ENCODE measurements around the gene MYH8.

The MYH8 gene

GRCh38 chr17:10380631-10381408, 40.9 kb downstream of the MYH8 start:
- no peak for DNase-seq

- DNase-seq: no peak
These were observed 48.8 kb downstream of the MYH8 start, which contains the start of gene MYH13 for GRCh38 chr17:10372906-10373305. Gene MYH13, minus strand, starts transcription at chr17:10373006. Its CDS starts 8,476 bp downstream, at chr17:10364530.

GRCh38 chr17:10370016-10370608, 51.6 kb downstream of the MYH8 start:
- no peak for DNase-seq

- DNase-seq: no peak
These were observed 52.5 kb downstream of the MYH8 start for GRCh38 chr17:10369239-10369638.

- no peak for DNase-seq
These were observed 53.2 kb downstream of the MYH8 start for GRCh38 chr17:10368561-10368960.

GRCh38 chr17:10360578-10360977, 61.2 kb downstream of the MYH8 start:
- DNase-seq: no peak

GRCh38 chr17:10357768-10358167, 64.0 kb downstream of the MYH8 start:
- DNase-seq: peak; percentile 2

- no peak for DNase-seq
These were observed 67.1 kb downstream of the MYH8 start for GRCh38 chr17:10354651-10355050.

- no peak for DNase-seq
These were observed 68.9 kb downstream of the MYH8 start for GRCh38 chr17:10352893-10353292.

- DNase-seq: no peak
These were observed 72.3 kb downstream of the MYH8 start for GRCh38 chr17:10349403-10349802.

- DNase-seq: no peak
These were observed 76.9 kb downstream of the MYH8 start for GRCh38 chr17:10344816-10345215.
